Neural cell (in vitro differentiated cells): ENCODE results near the gene MUS81. TPM values are rescaled to one million over a fixed set of nuclear protein-coding genes. Genes with fewer than 3 reads are reported as not detected.

Source experiments
- H2AFZ ChIP-seq: fragments of 200-600, 300-800 bp; sonication (generic), shearing (Covaris generic); 2 replicates; pipeline ENCODE4 v1.6.0; 2014; ENCODE audit warnings: low read depth, mild to moderate bottlenecking, antibody characterized with exemption, low read length, moderate library complexity
- H3F3A ChIP-seq: fragments of 200-600 bp; shearing (Covaris generic); 2 replicates; pipeline ENCODE4 v1.6.1; 2016; ENCODE audit warnings: mild to moderate bottlenecking, moderate library complexity, mixed read lengths, antibody characterized with exemption, low read length; ENCODE audit not compliant: insufficient read depth, poor library complexity, severe bottlenecking
- H3K27ac ChIP-seq: fragments of 200-600, 300-800 bp; sonication (generic), shearing (Covaris generic); 2 replicates; pipeline ENCODE4 v1.5.1; 2014; ENCODE audit warnings: mild to moderate bottlenecking, low read length, moderate library complexity
- H3K27me3 ChIP-seq: fragments of 300-800, 200-600 bp; sonication (generic), shearing (Covaris generic); 2 replicates; pipeline ENCODE4 v1.6.0; 2014; ENCODE audit warnings: mild to moderate bottlenecking, low read depth, low read length, moderate library complexity; ENCODE audit not compliant: insufficient read depth
- H3K36me3 ChIP-seq: fragments of 300-800, 200-600 bp; sonication (generic), shearing (Covaris generic); 2 replicates; pipeline ENCODE4 v1.5.1; 2014; ENCODE audit warnings: mild to moderate bottlenecking, antibody characterized with exemption, low read length, moderate library complexity; ENCODE audit not compliant: insufficient read depth
- H3K4me2 ChIP-seq: fragments of 300-800, 200-600 bp; sonication (generic), shearing (Covaris generic); 2 replicates; pipeline ENCODE4 v1.6.0; 2014; ENCODE audit warnings: mild to moderate bottlenecking, low read length
- H3K4me3 ChIP-seq: fragments of 300-800, 200-600 bp; sonication (generic), shearing (Covaris generic); 2 replicates; pipeline ENCODE4 v1.5.1; 2014; ENCODE audit warnings: mild to moderate bottlenecking, low read length, moderate library complexity
- H3K79me2 ChIP-seq: fragments of 200-600 bp; shearing (Covaris generic); replicated peaks from 2 replicates; pipeline ENCODE4 v1.6.0; 2014; ENCODE audit warnings: mild to moderate bottlenecking, low read length, moderate library complexity; ENCODE audit not compliant: insufficient read depth
- H3K9ac ChIP-seq: fragments of 300-800, 200-600 bp; sonication (generic), shearing (Covaris generic); 2 replicates; pipeline ENCODE4 v1.6.1; 2016; ENCODE audit warnings: mild to moderate bottlenecking, low read length, mixed read lengths
- H3K9me2 ChIP-seq: fragments of 200-600 bp; shearing (Covaris generic); 2 replicates; pipeline ENCODE4 v1.6.1; 2016; ENCODE audit warnings: mild to moderate bottlenecking, low read length, mixed read lengths; ENCODE audit not compliant: insufficient read depth
- H3K9me3 ChIP-seq: fragments of 200-600, 300-800 bp; sonication (generic), shearing (Covaris generic); 2 replicates; pipeline ENCODE4 v1.6.1; 2016; ENCODE audit warnings: mild to moderate bottlenecking, mixed run types, low read length, moderate library complexity, mixed read lengths
- H4K20me1 ChIP-seq: fragments of 200-600 bp; shearing (Covaris generic); 2 replicates; pipeline ENCODE4 v1.6.1; 2016; ENCODE audit warnings: mild to moderate bottlenecking, mixed run types; ENCODE audit not compliant: insufficient read depth
- CTCF ChIP-seq: fragments of 450-650 bp; IDR thresholded peaks from 2 replicates; pipeline ENCODE4 v1.5.1; 2014; ENCODE audit warnings: antibody characterized with exemption, mild to moderate bottlenecking, moderate library complexity; ENCODE audit not compliant: poor library complexity, severe bottlenecking
- EP300 ChIP-seq: fragments of 450-650 bp; conservative IDR thresholded peaks from 2 replicates; pipeline ENCODE4 v1.6.1; 2014; ENCODE audit warnings: antibody characterized with exemption, mild to moderate bottlenecking, moderate library complexity; ENCODE audit not compliant: poor library complexity, severe bottlenecking
- EZH2 ChIP-seq: fragments of 200-600, 300-800 bp; shearing (Covaris generic), sonication (generic); IDR thresholded peaks from 2 replicates; pipeline ENCODE4 v1.6.1; 2014; ENCODE audit warnings: antibody characterized with exemption, low read length, borderline replicate concordance, mild to moderate bottlenecking; ENCODE audit not compliant: insufficient read depth, poor library complexity, severe bottlenecking
- MXI1 ChIP-seq: fragments of 450-650 bp; conservative IDR thresholded peaks from 2 replicates; pipeline ENCODE4 v1.6.1; 2014; ENCODE audit warnings: antibody characterized with exemption, mild to moderate bottlenecking; ENCODE audit not compliant: poor library complexity, severe bottlenecking
- POLR2AphosphoS5 ChIP-seq: IDR thresholded peaks from 2 replicates; pipeline ENCODE4 v1.6.1; 2012
- RAD21 ChIP-seq: fragments of 450-650 bp; conservative IDR thresholded peaks from 2 replicates; pipeline ENCODE4 v1.6.1; 2014; ENCODE audit warnings: antibody characterized with exemption, mild to moderate bottlenecking, moderate library complexity
- REST ChIP-seq: IDR thresholded peaks from 2 replicates; pipeline ENCODE4 v1.6.1; 2012; ENCODE audit warnings: borderline replicate concordance
- SMC3 ChIP-seq: fragments of 450-650 bp; conservative IDR thresholded peaks from 2 replicates; pipeline ENCODE4 v1.6.1; 2014; ENCODE audit warnings: antibody characterized with exemption, mild to moderate bottlenecking, moderate library complexity; ENCODE audit not compliant: poor library complexity
- TAF1 ChIP-seq: IDR thresholded peaks from 2 replicates; pipeline ENCODE4 v1.6.1; 2012; ENCODE audit warnings: low read depth
- polyA plus RNA-seq: library from polyadenylated mRNA; depleted of rRNA; stranded (reverse); fragments of >200 nt; gene quantifications from 2 replicates; pipeline ENCODE4 v1.2.3, GENCODE V29; 2014

The MUS81 gene
- polyA plus RNA-seq, 1 donor from 2014 or later = 183 TPM

DNA sequence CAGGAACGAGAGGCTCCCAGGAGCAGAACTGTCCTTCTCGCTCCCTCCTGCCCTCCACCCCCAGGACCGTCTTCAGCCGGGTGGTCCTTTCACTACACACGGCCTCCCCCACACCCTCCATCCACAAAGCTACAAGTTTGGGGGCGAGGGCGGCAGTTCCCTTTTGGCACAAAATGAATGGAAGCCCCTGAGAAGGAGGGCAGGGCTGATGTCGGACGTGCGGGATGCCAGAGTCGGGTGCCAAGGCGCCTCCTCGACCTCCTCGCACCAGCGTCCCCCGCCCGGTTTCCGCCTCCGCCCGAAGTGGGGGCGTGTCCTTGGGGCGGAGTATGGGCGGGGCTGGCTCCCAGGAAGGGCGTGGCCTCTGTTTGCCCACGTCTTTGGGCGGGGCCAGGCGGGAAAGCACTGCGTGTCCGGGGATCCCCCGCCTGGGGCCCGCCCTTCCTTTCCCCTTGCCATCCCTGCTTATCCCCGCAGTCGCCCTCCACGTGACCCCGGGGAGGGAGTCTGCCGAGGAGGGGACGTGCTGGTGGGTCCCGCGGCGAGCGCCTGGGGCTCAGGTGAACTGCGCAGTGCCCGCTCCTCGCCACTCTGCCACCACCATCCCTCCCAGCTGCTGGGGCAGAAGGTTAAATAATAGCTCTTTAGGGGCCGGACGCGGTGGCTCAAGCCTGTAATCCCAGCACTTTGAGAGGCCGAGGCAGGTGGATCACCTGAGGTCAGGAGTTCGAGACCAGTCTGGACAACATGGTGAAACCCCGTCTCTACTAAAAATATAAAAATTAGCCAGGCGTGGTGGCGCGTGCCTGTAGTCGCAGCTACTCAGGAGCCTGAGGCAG, 13.3 kb downstream of the MUS81 start:
- Histone ChIP-seq H2AFZ (no peak overlapping the region), H3K9ac (peak overlapping the region; percentile 46)
- TF ChIP-seq EP300 (no peak), MXI1 (peak; percentile 13), POLR2AphosphoS5 (peak; percentile 52)

GRCh38 chr11:65879617-65880016, 19.4 kb downstream of the MUS81 start, which contains the start of gene CTSW:
CTSW (plus strand) TSS chr11:65879837; CDS start chr11:65879855, 18 bp downstream.
- H3K4me3 ChIP-seq = no peak within 1 kb of the TSS
- no peaks in the 10 kb centered on the region for H3F3A ChIP-seq
- H3K9ac ChIP-seq = no peak within 1 kb of the TSS
- H3K9me2 ChIP-seq = no peaks in the 10 kb centered on the region
- H3K36me3 ChIP-seq = no peaks in the 10 kb centered on the region
- no peaks in the 10 kb centered on the region for H4K20me1 ChIP-seq
- H3K79me2 ChIP-seq = no peaks in the 10 kb centered on the region
- no peak within 1 kb of the TSS for H3K27ac ChIP-seq
- H3K4me2 ChIP-seq = no peak within 1 kb of the TSS
- H2AFZ ChIP-seq = no peak within 1 kb of the TSS
- no peaks in the 10 kb centered on the region for H3K27me3 ChIP-seq
- TF ChIP-seq SMC3 (no peak), EZH2 (no peak), POLR2AphosphoS5 (no peak), CTCF (no peak), EP300 (no peak), RAD21 (no peak), REST (no peak), MXI1 (no peak), TAF1 (no peak)
- H3K9me3 ChIP-seq = no peaks in the 10 kb centered on the region

More for the DNA sequence above, 13.3 kb downstream of the MUS81 start:
- no peaks in the 10 kb centered on the region for H3K9me2 ChIP-seq
- H3K27ac ChIP-seq = no peak overlapping the region
- no peaks in the 10 kb centered on the region for H3F3A ChIP-seq
- no peaks in the 10 kb centered on the region for H3K9me3 ChIP-seq
- H3K4me3 ChIP-seq = peak overlapping the region; percentile 65
- H3K79me2 ChIP-seq = no peaks in the 10 kb centered on the region
- H4K20me1 ChIP-seq = no peaks in the 10 kb centered on the region
- H3K36me3 ChIP-seq = no peaks in the 10 kb centered on the region
- H3K27me3 ChIP-seq = peaks cover 11% of the 10 kb centered on the region
- H3K4me2 ChIP-seq = no peak overlapping the region
